Stimulated activated CD8-positive, alpha-beta memory T cell treated with anti-CD3 and anti-CD28 coated beads, Interleukin-7, amount 100 ng/mL, for 4 hours (primary cell): ENCODE measurements around the gene FOSL2.

Source experiments
- DNase-seq, 2 donors: peaks; one replicate each; pipeline ENCODE4 v3.0.0-alpha.2; 2020; ENCODE audit warnings: low read depth in 2 of 2

The FOSL2 gene

GRCh38 chr2:28449488-28450395 lies 57.1 kb downstream of the FOSL2 start:
- DNase-seq: peak; percentile 74 to 78

DNA sequence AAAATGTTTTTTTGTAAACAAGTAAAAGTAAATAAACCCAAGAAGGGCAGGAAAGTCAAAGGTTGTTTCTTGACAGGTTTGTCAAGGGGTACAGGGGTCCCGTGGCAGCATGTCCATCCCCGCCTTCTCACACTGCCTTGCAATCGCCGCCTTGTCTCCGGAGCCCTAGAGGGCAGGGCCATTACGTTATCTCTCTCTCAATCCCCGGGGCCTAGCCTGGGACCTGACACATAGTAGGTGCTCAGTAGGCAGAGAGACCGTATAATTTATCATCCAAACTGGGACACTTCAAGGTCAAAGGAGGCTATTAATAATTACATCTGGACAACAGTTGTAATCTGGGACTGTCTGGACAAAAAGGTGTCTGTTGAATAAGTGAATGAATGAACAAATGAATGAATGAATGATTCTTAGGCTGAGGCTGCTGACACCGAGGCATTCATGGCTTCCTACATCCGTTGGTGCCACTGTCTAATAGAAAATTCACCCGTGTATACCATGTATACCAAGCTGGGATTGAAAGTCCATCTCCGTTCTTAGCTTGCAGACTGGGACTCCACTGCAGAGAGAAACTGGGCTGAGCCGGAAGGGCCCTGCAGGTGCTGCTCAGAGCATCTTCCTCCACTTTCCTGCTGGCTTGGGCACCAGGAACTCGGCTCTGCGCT lies 58.4 kb downstream of the FOSL2 start:
- no peak for DNase-seq

DNA sequence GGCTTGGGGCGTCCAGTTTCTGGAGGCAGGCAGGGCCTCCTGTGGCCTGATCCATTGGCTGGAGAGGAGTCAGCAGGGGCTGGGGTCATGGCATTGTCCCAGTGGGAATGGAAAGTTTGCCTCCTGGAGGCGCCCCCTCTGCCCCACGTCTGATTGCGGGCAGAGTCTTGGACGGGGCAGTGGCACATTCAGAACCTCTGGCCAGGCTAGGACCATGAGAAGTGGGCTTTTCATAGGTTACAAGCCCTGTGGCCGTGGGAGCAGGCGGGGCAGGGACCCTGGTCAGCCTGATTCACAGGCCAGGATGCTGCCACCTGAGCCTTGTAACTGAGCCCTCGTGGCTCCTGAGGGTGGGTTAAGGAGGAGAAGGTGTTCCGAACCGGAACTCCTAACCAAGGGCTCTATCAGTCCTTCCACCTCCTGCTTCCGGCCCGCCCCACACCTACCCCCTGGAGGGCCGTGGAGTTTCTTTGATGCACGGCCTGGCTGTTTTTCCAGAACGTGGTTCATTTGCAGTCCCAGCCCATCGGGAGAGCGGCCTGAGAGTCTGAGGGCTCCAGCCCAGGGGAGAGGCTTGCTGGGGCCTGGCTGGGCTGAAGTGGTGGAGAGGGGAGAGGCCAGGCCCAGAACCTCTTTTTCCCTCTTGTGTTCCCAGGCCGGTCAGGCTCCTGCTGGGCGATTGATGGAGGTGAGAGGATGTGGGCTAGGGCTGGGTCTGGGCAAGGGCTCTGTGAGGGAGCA lies 59.3 kb downstream of the FOSL2 start:
- DNase-seq: no peak

DNA sequence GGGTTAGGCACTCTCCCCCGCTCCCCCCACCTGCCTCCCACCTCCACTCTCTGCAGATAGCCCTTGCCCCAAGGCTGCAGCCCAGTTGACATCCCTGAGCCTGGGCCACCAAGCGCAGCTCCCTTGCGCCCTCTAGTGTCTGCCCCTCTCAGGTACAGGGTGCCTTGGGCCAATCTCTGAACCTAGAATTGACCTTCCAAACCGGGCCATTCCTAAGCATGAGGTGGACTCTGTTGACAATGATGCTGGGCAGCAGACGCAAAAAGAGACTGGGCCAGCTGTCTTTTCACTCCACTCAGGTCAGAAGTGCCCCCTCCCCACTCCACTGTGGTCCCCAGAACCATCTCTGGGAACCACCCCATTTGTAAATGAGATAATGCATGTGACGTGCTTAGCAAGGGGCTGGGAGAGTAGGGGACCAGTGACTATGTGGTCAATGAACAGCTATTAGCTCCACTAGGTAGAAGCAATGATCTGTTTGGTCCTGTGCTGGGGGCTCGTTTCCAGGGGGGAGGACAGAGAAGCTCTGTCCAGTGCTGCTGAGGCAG lies 60.0 kb downstream of the FOSL2 start:
- peak; percentile 61 for DNase-seq

DNA sequence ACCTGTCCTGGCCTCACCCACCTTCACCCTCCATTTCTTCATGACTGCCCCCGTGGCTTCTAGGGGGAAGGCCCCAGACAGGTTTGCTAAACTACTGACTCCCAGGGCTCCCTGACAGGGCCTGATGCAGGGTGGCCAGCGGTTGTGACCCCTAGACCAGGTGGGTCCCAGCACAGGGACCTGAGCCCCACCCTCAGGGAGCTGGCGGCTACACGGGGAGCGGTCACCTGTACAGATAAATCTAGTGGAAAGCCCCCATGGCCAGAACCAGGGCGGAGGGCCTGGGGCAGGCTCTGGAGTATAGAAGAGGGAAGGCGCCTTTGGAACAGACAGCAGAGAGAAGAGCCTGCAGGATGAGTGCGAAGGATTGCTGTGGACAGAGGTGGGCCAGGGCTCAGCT lies 60.7 kb downstream of the FOSL2 start:
- DNase-seq: no peak

GRCh38 chr2:28454016-28454930 lies 61.6 kb downstream of the FOSL2 start:
- DNase-seq: no peak

- no peak for DNase-seq
These were observed 64.6 kb downstream of the FOSL2 start for GRCh38 chr2:28457237-28457636.

DNA sequence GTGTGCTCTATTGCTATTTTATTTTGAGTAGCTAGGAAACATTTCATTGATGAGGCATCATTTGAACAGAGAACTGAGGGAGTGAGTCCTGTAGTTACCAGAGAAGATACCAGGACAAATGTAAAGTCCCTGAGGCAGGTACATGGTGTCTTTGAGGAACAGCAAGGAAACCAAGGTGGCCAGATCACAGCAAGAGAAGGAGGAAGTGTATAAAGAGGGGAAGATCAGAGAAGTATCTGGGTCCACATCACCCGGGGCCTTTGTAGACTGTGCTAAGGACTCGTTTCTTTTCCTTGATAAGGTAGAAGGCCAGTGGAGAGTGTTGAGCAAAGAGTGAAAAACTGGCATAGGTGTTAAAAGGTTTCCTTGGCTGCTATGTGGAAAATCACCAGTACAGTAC lies 68.4 kb downstream of the FOSL2 start:
- DNase-seq: no peak

DNA sequence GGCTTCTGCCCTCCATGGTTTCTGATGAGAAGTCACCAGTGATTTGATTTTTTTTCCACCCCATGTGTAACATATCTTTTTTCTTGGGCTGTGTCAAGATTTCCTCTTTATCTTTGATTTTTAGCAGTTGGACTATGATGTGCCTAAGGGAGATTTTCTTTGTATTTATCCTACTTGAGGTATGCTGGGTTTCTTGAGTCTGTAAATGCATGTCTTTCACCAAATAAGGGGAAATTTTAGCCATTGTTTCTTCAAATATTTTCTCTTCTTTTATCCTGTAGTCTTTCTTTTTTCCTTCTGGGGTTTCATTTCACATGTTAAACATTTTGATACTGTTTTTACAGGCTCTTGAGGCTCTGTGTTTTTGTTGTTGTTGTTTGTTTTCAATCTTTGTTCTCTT lies 69.5 kb downstream of the FOSL2 start:
- DNase-seq: no peak

GRCh38 chr2:28463211-28463816 lies 70.7 kb downstream of the FOSL2 start:
- DNase-seq: no peak

DNA sequence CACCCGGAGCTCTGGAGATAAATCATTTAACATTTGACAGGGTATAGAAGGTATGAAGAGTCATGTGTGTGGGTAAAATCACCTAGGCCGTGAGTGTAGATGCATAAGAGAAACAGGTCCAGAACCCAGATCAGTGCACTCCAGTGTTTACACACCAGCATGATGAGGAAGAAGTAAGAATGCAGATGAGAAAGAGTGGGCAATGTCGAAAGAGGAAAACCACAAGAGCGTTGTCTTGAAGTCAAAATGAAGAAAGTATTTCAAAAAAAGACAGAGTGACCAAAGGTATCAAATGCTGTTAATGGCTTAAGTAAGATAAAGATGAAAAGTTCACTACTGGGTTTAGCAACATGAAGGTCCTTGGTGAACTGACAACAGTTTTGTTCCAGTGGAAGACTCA lies 71.2 kb downstream of the FOSL2 start:
- DNase-seq: no peak

- DNase-seq: no peak
These were observed 72.7 kb downstream of the FOSL2 start for GRCh38 chr2:28465148-28465885.
